Testis (tissue), 3 donors: Measurements from ENCODE around the gene PPP2R1B. TPM values are rescaled to one million over a fixed set of nuclear protein-coding genes. Genes with fewer than 3 reads are reported as not detected.

Source experiments
- DNase-seq: peaks from one replicate; pipeline ENCODE4 v3.0.0-alpha.2; 2019
- H3K27ac ChIP-seq, 2 donors: fragments of 200-600 bp; sonication (generic); one replicate each; pipeline ENCODE4 v1.5.1; 2019
- H3K27me3 ChIP-seq: fragments of 200-600 bp; sonication (generic); one replicate; pipeline ENCODE4 v1.5.1; 2019
- H3K36me3 ChIP-seq: fragments of 200-600 bp; sonication (generic); one replicate; pipeline ENCODE4 v1.5.1; 2017; ENCODE audit warnings: low read depth; ENCODE audit errors: missing control alignments
- H3K4me1 ChIP-seq: fragments of 200-600 bp; sonication (generic); one replicate; pipeline ENCODE4 v1.5.1; 2019
- H3K4me3 ChIP-seq, 2 donors: fragments of 200-600 bp; sonication (generic); one replicate each; pipeline ENCODE4 v1.5.1; 2017 to 2019
- H3K9me3 ChIP-seq: fragments of 200-600 bp; sonication (generic); one replicate; pipeline ENCODE4 v1.5.1; 2017
- POLR2A ChIP-seq: fragments of 450-650 bp; IDR thresholded peaks from one replicate; pipeline ENCODE4 v1.6.1; 2017; ENCODE audit warnings: antibody characterized with exemption, mild to moderate bottlenecking, moderate library complexity
- WGBS, 2 donors: methylation state at CpG; one replicate each; pipeline ENCODE4 v1.1.5; 2018; 5-methylcytosine and 5-hydroxymethylcytosine counted together
- intact Hi-C: fragments of 100-400 bp; cut with DNase I; formaldehyde crosslinking; loops from one replicate; pipeline ENCODE4 v1.15.1; 2023; ENCODE audit warnings: low total_unique reads
- polyA plus RNA-seq: library from polyadenylated mRNA; stranded (reverse); fragments of 350-450 nt; fragmentation: Illumina TruSeq; extraction: RNeasy Lipid Tissue Mini Kit (QIAGEN cat#74804); gene quantifications from one replicate; pipeline ENCODE4 v1.2.3, GENCODE V29; 2014; ENCODE audit warnings: low read depth, low replicate concordance; ENCODE audit not compliant: insufficient read depth
- total RNA-seq, 2 donors: library from RNA; depleted of rRNA; stranded (reverse); fragments of >200 nt; gene quantifications; one replicate each; pipeline ENCODE4 v1.2.3, GENCODE V29; 2016
- TF ChIP-seq, protein P1 (sequence below), 3 experiments: fragments of 450-650 bp in 2 of 3; fragments of 200-600 bp in 1 of 3; sonication (generic) in 1 of 3; IDR thresholded peaks; one replicate each; pipeline ENCODE4 v1.5.1; 2016 to 2019; ENCODE audit warnings: antibody characterized with exemption in 3 of 3, mild to moderate bottlenecking in 2 of 3, moderate library complexity in 1 of 3

Gene PPP2R1B
- total and polyA plus RNA-seq, 3 donors from 2014 or later = 67.2 to 115 (median 75.8) TPM

DNA sequence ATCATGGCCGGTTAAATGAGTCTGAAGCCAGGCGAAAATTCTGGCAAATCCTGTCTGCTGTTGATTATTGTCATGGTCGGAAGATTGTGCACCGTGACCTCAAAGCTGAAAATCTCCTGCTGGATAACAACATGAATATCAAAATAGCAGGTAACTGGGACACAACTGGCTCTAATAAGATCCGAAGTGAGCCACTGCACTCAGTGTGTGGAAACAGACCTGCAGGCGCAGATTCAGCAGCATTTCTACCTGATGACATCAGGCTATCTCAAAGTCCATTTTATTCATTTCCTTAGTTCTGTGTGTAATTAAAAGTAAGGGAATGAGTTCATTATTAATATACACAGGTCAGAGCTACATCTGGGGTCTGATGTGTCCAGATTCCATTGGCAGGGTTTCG, 78.2 kb downstream of the PPP2R1B start:
- H3K27me3 ChIP-seq = no peaks in the 10 kb centered on the region
- TF ChIP-seq, protein P1, sequence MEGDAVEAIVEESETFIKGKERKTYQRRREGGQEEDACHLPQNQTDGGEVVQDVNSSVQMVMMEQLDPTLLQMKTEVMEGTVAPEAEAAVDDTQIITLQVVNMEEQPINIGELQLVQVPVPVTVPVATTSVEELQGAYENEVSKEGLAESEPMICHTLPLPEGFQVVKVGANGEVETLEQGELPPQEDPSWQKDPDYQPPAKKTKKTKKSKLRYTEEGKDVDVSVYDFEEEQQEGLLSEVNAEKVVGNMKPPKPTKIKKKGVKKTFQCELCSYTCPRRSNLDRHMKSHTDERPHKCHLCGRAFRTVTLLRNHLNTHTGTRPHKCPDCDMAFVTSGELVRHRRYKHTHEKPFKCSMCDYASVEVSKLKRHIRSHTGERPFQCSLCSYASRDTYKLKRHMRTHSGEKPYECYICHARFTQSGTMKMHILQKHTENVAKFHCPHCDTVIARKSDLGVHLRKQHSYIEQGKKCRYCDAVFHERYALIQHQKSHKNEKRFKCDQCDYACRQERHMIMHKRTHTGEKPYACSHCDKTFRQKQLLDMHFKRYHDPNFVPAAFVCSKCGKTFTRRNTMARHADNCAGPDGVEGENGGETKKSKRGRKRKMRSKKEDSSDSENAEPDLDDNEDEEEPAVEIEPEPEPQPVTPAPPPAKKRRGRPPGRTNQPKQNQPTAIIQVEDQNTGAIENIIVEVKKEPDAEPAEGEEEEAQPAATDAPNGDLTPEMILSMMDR (IDR thresholded peaks at IDR 0.05) = no peak
- no peak for TF ChIP-seq POLR2A
- H3K4me3 ChIP-seq = no peak overlapping the region
- H3K4me1 ChIP-seq = no peaks in the 10 kb centered on the region
- H3K36me3 ChIP-seq = no peaks in the 10 kb centered on the region
- DNase-seq = no peak
- H3K27ac ChIP-seq = no peak overlapping the region
- intact Hi-C loops = no loop called here
- H3K9me3 ChIP-seq = no peaks in the 10 kb centered on the region
- 95 to 97% methylated on average over 7 of the region's 7 CpGs for WGBS, 2 donors

DNA sequence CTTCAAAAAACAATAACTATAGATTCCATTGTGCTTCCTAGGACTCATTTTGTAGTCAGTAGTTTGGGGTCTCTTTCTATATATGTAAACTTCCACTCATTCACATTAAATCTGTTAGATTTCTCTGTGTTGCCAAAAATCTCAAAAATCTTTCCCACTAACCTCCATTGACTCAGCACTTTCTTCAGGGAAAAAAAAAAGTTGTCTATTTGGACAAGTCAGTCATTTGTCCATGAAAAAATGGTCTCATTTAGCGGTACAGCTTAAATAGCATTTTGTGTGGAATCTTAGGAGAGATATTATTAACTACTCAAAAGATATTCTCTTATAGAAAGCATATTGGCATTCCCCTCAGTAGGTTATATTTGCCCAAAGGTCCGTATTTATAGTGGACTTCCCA, 81.9 kb downstream of the PPP2R1B start:
- no peaks in the 10 kb centered on the region for H3K9me3 ChIP-seq
- no peak overlapping the region for H3K4me3 ChIP-seq
- H3K36me3 ChIP-seq = no peaks in the 10 kb centered on the region
- no peak for TF ChIP-seq POLR2A
- TF ChIP-seq, protein P1 (IDR thresholded peaks at IDR 0.05) = no peak
- intact Hi-C loops = no loop called here
- 92 to 98% methylated on average over 2 of the region's 2 CpGs for WGBS, 2 donors
- no peak overlapping the region for H3K27ac ChIP-seq
- no peak for DNase-seq
- H3K4me1 ChIP-seq = no peaks in the 10 kb centered on the region
- H3K27me3 ChIP-seq = no peaks in the 10 kb centered on the region

DNA sequence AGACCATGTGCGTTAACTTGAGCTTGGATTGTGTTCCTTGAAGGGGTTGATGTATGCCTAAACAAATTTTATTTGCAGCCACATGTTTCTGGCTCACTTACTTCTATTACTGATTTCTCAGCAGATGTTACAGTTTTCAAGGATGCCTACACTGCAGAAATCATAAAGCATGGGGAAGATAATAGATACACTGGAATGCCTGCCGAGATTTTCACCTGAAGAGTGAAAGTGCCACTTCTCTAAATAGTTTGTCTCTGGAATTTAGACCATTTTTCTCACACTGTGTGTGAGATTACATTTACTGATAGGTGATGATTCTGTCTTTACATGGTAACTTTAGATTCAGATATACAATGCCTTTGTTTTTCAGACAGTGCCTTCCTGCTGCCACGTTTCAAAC, 82.4 kb downstream of the PPP2R1B start:
- 76 to 87% methylated on average over 3 of the region's 3 CpGs for whole genome bisulfite sequencing, 2 donors
- intact Hi-C loops = no loop called here
- TF ChIP-seq, protein P1 (IDR thresholded peaks at IDR 0.05) = no peak
- no peak for TF ChIP-seq POLR2A
- DNase-seq = no peak
- Histone ChIP-seq H3K9me3 (no peaks in the 10 kb centered on the region), H3K27me3 (no peaks in the 10 kb centered on the region), H3K4me1 (no peaks in the 10 kb centered on the region), H3K4me3 (no peak overlapping the region), H3K27ac (no peak overlapping the region), H3K36me3 (no peaks in the 10 kb centered on the region)

DNA sequence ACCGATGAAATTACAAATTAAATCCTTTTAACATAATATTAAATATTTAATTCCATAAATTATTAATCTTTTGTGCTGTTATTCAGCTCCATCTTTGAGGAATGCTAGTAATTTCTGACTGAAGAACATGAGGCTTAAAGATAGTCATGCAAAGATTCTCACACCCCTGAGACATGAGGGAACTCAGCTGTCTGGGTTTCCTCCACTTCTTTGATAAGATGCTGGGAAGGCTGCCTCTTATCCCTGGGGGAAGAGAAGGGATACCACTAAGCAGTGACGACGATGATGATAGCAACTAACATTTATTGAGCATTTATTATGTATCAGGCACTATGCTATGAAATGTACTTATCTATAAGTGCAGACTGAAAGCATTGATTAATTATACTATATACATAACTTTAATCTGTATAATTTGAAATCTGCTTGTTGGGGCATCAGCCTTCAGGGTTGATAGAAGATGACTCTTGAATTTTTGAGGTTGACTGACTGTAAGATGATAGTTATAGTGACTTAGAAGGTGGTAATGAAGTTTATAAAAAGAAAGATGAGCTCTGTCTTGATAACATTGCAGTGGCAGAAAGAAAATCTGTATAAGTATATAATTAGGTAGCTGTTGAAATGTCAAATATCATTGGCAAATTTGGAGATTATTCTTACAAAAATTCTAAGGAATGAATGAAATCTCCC, 85.6 kb downstream of the PPP2R1B start:
- 90 to 93% methylated on average over 3 of the region's 3 CpGs for WGBS, 2 donors
- intact Hi-C loops = no loop called here
- no peak for DNase-seq
- no peak for TF ChIP-seq POLR2A
- TF ChIP-seq, protein P1 (IDR thresholded peaks at IDR 0.05) = no peak
- H3K36me3 ChIP-seq = no peaks in the 10 kb centered on the region
- no peaks in the 10 kb centered on the region for H3K9me3 ChIP-seq
- H3K27me3 ChIP-seq = no peaks in the 10 kb centered on the region
- no peak overlapping the region for H3K27ac ChIP-seq
- no peaks in the 10 kb centered on the region for H3K4me1 ChIP-seq
- no peak overlapping the region for H3K4me3 ChIP-seq

Other genes with a start within 250 kb of the PPP2R1B start
- 1 to 10 TPM; 7.0 to 9.5 TPM for gene LAYN, start 225.7 kb downstream of the PPP2R1B start, total RNA-seq
- 8.7 TPM for gene LAYN, start 225.7 kb downstream of the PPP2R1B start, polyA plus RNA-seq
- 1 to 10 TPM; 7.6 to 8.9 TPM for gene SIK2, start 163.9 kb downstream of the PPP2R1B start, total RNA-seq
- gene SIK2, start 163.9 kb downstream of the PPP2R1B start, polyA plus RNA-seq = 9.8 TPM
- gene ALG9, start 105.2 kb upstream of the PPP2R1B start, total RNA-seq = 10 to 100 TPM; 41.3 to 42.0 TPM
- gene ALG9, start 105.2 kb upstream of the PPP2R1B start, polyA plus RNA-seq = 40.1 TPM
- 1 to 10 TPM; 7.4 to 7.8 TPM for gene FDXACB1, start 112.8 kb upstream of the PPP2R1B start, total RNA-seq
- 7.2 TPM for gene FDXACB1, start 112.8 kb upstream of the PPP2R1B start, polyA plus RNA-seq
- gene CFAP68, start 113.2 kb upstream of the PPP2R1B start, total RNA-seq = 10 to 100 TPM; 62.7 to 68.5 TPM
- gene CFAP68, start 113.2 kb upstream of the PPP2R1B start, polyA plus RNA-seq = 103 TPM
- 10 to 100 TPM; 18.4 to 20.6 TPM for gene CRYAB, start 145.4 kb upstream of the PPP2R1B start, total RNA-seq
- 116 TPM for gene CRYAB, start 145.4 kb upstream of the PPP2R1B start, polyA plus RNA-seq
- gene HSPB2, start 146.3 kb upstream of the PPP2R1B start, total RNA-seq = not detected
- 6.0 TPM for gene HSPB2, start 146.3 kb upstream of the PPP2R1B start, polyA plus RNA-seq
- gene C11orf52, start 152.5 kb upstream of the PPP2R1B start, total RNA-seq = 1 to 10 TPM; 1.4 to 2.0 TPM
- gene C11orf52, start 152.5 kb upstream of the PPP2R1B start, polyA plus RNA-seq = 1.6 TPM
- gene DIXDC1, start 171.0 kb upstream of the PPP2R1B start, total RNA-seq = 10 to 100 TPM; 21.8 to 26.6 TPM
- gene DIXDC1, start 171.0 kb upstream of the PPP2R1B start, polyA plus RNA-seq = 49.5 TPM